ENCODE data around the gene VPS36.
"Not testable (repeated sequence)": the region's sequence is repeated elsewhere in the genome, so short reads cannot be mapped to it uniquely, and the experiment has no call there.

Gene VPS36

GRCh38 chr13:52432456-52432855 lies 18.0 kb downstream of the VPS36 start:
- DNase-seq: no peak

- DNase-seq: no peak
Observed at GRCh38 chr13:52428295-52428694, 22.1 kb downstream of the VPS36 start.

GRCh38 chr13:52421216-52421615 lies 29.2 kb downstream of the VPS36 start:
- no peak for DNase-seq

GRCh38 chr13:52419080-52419479 lies 31.4 kb downstream of the VPS36 start:
- no peak for DNase-seq

GRCh38 chr13:52414963-52415362 lies 35.5 kb downstream of the VPS36 start:
- no peak for DNase-seq

- DNase-seq: no peak
Observed at GRCh38 chr13:52414051-52414450, 36.4 kb downstream of the VPS36 start.

- no peak for DNase-seq
Observed at GRCh38 chr13:52412128-52412527, 38.3 kb downstream of the VPS36 start.

- no peak for DNase-seq
Observed at GRCh38 chr13:52411629-52412028, 38.8 kb downstream of the VPS36 start.

- not testable (repeated sequence) for DNase-seq
Observed at GRCh38 chr13:52408071-52408658, 42.3 kb downstream of the VPS36 start.

- DNase-seq: not testable (repeated sequence)
Observed at GRCh38 chr13:52407436-52407835, 43.0 kb downstream of the VPS36 start.

- no peak for DNase-seq
Observed at GRCh38 chr13:52406629-52407028, 43.8 kb downstream of the VPS36 start.

GRCh38 chr13:52405767-52406494 lies 44.5 kb downstream of the VPS36 start, which contains the start of gene THSD1:
Gene THSD1 (minus strand): TSS chr13:52406172. CDS start chr13:52402600, 3,572 bp downstream.
- no peak for DNase-seq

GRCh38 chr13:52405369-52405766 lies 45.1 kb downstream of the VPS36 start:
- DNase-seq: no peak

- DNase-seq: no peak
Observed at GRCh38 chr13:52399708-52400107, 50.7 kb downstream of the VPS36 start.

- DNase-seq: no peak
Observed at GRCh38 chr13:52399046-52399445, 51.4 kb downstream of the VPS36 start.

- DNase-seq: no peak
Observed at GRCh38 chr13:52395704-52396103, 54.7 kb downstream of the VPS36 start.

- no peak for DNase-seq
Observed at GRCh38 chr13:52394586-52394985, 55.8 kb downstream of the VPS36 start.

- DNase-seq: no peak
Observed at GRCh38 chr13:52393572-52394357, 56.7 kb downstream of the VPS36 start.

GRCh38 chr13:52387721-52388120 lies 62.7 kb downstream of the VPS36 start:
- no peak for DNase-seq

- no peak for DNase-seq
Observed at GRCh38 chr13:52385870-52386269, 64.6 kb downstream of the VPS36 start.

GRCh38 chr13:52383366-52383765 lies 67.1 kb downstream of the VPS36 start:
- no peak for DNase-seq

- no peak for DNase-seq
Observed at GRCh38 chr13:52378312-52378711, 72.1 kb downstream of the VPS36 start.

- DNase-seq: no peak
Observed at GRCh38 chr13:52377898-52378297, 72.5 kb downstream of the VPS36 start.

- DNase-seq: no peak
Observed at GRCh38 chr13:52374873-52375411, 75.5 kb downstream of the VPS36 start.
